Mesenchymal stem cell (in vitro differentiated cells and primary cell): ENCODE measurements around the gene ABCA6.

Experiments used
- DNase-seq: peaks from one replicate; pipeline ENCODE4 v3.0.0-alpha.2; 2013
- H2AFZ ChIP-seq: one replicate; pipeline ENCODE4 v1.6.1; 2013; ENCODE audit warnings: low read depth, mild to moderate bottlenecking, control low read depth, inconsistent platforms, low read length, moderate library complexity
- H2AK5ac ChIP-seq: 2 replicates; pipeline ENCODE4 v1.6.1; 2013; ENCODE audit warnings: low read length, moderate library complexity, mild to moderate bottlenecking, inconsistent platforms; ENCODE audit not compliant: severe bottlenecking
- H2BK120ac ChIP-seq: one replicate; pipeline ENCODE4 v1.6.1; 2013; ENCODE audit warnings: low read depth, mild to moderate bottlenecking, inconsistent platforms, low read length, moderate library complexity
- H2BK12ac ChIP-seq, 2 experiments: one replicate each; pipeline ENCODE4 v1.6.1; 2013; ENCODE audit warnings: inconsistent platforms in 2 of 2, low read length in 2 of 2, mild to moderate bottlenecking in 2 of 2, moderate library complexity in 2 of 2, control low read depth in 1 of 2
- H2BK15ac ChIP-seq: one replicate; pipeline ENCODE4 v1.6.1; 2013; ENCODE audit warnings: mild to moderate bottlenecking, low read depth, inconsistent platforms; ENCODE audit not compliant: poor library complexity, severe bottlenecking
- H2BK5ac ChIP-seq: 2 replicates; pipeline ENCODE4 v1.6.1; 2013; ENCODE audit warnings: low read depth, mild to moderate bottlenecking, low read length, control low read depth, inconsistent platforms; ENCODE audit not compliant: poor library complexity, severe bottlenecking
- H3K14ac ChIP-seq, 2 experiments: one replicate each; pipeline ENCODE4 v1.6.1; 2013; ENCODE audit warnings: inconsistent platforms in 2 of 2, low read length in 2 of 2, control low read depth in 1 of 2, mild to moderate bottlenecking in 1 of 2, moderate library complexity in 1 of 2
- H3K18ac ChIP-seq, 2 experiments: one replicate each; pipeline ENCODE4 v1.6.1; 2013; ENCODE audit warnings: inconsistent platforms in 2 of 2, low read length in 2 of 2, control low read depth in 1 of 2, low read depth in 1 of 2, mild to moderate bottlenecking in 1 of 2
- H3K23ac ChIP-seq, 2 experiments: one replicate each; pipeline ENCODE4 v1.6.1; 2013; ENCODE audit warnings: inconsistent platforms in 2 of 2, low read length in 2 of 2, mild to moderate bottlenecking in 2 of 2, moderate library complexity in 2 of 2, control low read depth in 1 of 2
- H3K27ac ChIP-seq: 2 replicates; pipeline ENCODE4 v1.5.1; 2013; ENCODE audit warnings: mild to moderate bottlenecking, moderate library complexity, low read length, control low read depth, inconsistent platforms; ENCODE audit not compliant: poor library complexity, severe bottlenecking
- H3K27me3 ChIP-seq, 2 experiments: 2 replicates each; pipeline versions ENCODE4 v1.6.1 to v1.7.0; 2013; ENCODE audit warnings: low read length in 2 of 2, mild to moderate bottlenecking in 2 of 2, moderate library complexity in 2 of 2, control low read depth in 1 of 2, inconsistent platforms in 1 of 2; ENCODE audit not compliant: control insufficient read depth in 1 of 2, insufficient read depth in 1 of 2
- H3K36me3 ChIP-seq, 2 experiments: 2 replicates each; pipeline versions ENCODE4 v1.6.1 to v1.7.0; 2013; ENCODE audit warnings: low read length in 2 of 2, control low read depth in 1 of 2, inconsistent platforms in 1 of 2, low read depth in 1 of 2, mild to moderate bottlenecking in 1 of 2; ENCODE audit not compliant: insufficient read depth in 2 of 2, control insufficient read depth in 1 of 2
- H3K4ac ChIP-seq, 2 experiments: one replicate each; pipeline ENCODE4 v1.6.1; 2013; ENCODE audit warnings: inconsistent platforms in 2 of 2, low read length in 2 of 2, mild to moderate bottlenecking in 2 of 2, moderate library complexity in 2 of 2, control low read depth in 1 of 2, low read depth in 1 of 2
- H3K4me1 ChIP-seq: 2 replicates; pipeline ENCODE4 v1.6.1; 2013; ENCODE audit warnings: low read depth, low read length, control low read depth; ENCODE audit not compliant: control insufficient read depth, insufficient read depth
- H3K4me2 ChIP-seq: 2 replicates; pipeline ENCODE4 v1.6.1; 2013; ENCODE audit warnings: low read length, mild to moderate bottlenecking, inconsistent platforms; ENCODE audit not compliant: poor library complexity, severe bottlenecking
- H3K4me3 ChIP-seq, 2 experiments: 2 replicates each; pipeline versions ENCODE4 v1.5.1 to v1.7.0; 2013; ENCODE audit warnings: low read length in 2 of 2, mild to moderate bottlenecking in 2 of 2, control low read depth in 1 of 2, low read depth in 1 of 2; ENCODE audit not compliant: insufficient read depth in 1 of 2
- H3K79me1 ChIP-seq: replicated peaks from 2 replicates; pipeline ENCODE4 v1.6.1; 2013; ENCODE audit warnings: mild to moderate bottlenecking, control low read depth, low read length, inconsistent platforms; ENCODE audit not compliant: poor library complexity, severe bottlenecking
- H3K9ac ChIP-seq: 2 replicates; pipeline ENCODE4 v1.7.0; 2013; ENCODE audit warnings: mild to moderate bottlenecking, low read length, moderate library complexity
- H3K9me3 ChIP-seq: 2 replicates; pipeline ENCODE4 v1.7.0; 2013; ENCODE audit warnings: mild to moderate bottlenecking, low read length; ENCODE audit not compliant: control insufficient read depth
- H4K8ac ChIP-seq: one replicate; pipeline ENCODE4 v1.6.1; 2013; ENCODE audit warnings: inconsistent platforms, mild to moderate bottlenecking, low read length, moderate library complexity
- H4K91ac ChIP-seq: one replicate; pipeline ENCODE4 v1.6.1; 2013; ENCODE audit warnings: mild to moderate bottlenecking, low read length, inconsistent platforms
- WGBS: methylation state at CpG from one replicate; pipeline ENCODE4 v1.1.7; 2013; ENCODE audit warnings: mixed read lengths; 5-methylcytosine and 5-hydroxymethylcytosine counted together

The ABCA6 gene

GRCh38 chr17:69122065-69122464 lies 19.6 kb downstream of the ABCA6 start:
- Histone ChIP-seq H3K14ac (no peak overlapping the region), H3K27ac (no peak overlapping the region), H3K18ac (no peak overlapping the region), H4K8ac (no peak overlapping the region), H3K36me3 (peaks cover 0 to 95% of the 10 kb centered on the region in 2 experiments), H2BK15ac (no peak overlapping the region), H3K4ac (no peak overlapping the region), H3K9me3 (no peaks in the 10 kb centered on the region), H2AFZ (no peak overlapping the region), H4K91ac (no peak overlapping the region), H3K79me1 (no peaks in the 10 kb centered on the region), H3K4me2 (no peak overlapping the region), H2BK5ac (no peak overlapping the region), H2BK12ac (no peak overlapping the region), H2BK120ac (no peak overlapping the region), H2AK5ac (no peak overlapping the region), H3K4me1 (no peaks in the 10 kb centered on the region), H3K9ac (no peak overlapping the region), H3K27me3 (no peaks in the 10 kb centered on the region), H3K4me3 (no peak overlapping the region), H3K23ac (no peak overlapping the region)
- no peak for DNase-seq
- WGBS = 99% methylated on average over 5 of the region's 5 CpGs

DNA sequence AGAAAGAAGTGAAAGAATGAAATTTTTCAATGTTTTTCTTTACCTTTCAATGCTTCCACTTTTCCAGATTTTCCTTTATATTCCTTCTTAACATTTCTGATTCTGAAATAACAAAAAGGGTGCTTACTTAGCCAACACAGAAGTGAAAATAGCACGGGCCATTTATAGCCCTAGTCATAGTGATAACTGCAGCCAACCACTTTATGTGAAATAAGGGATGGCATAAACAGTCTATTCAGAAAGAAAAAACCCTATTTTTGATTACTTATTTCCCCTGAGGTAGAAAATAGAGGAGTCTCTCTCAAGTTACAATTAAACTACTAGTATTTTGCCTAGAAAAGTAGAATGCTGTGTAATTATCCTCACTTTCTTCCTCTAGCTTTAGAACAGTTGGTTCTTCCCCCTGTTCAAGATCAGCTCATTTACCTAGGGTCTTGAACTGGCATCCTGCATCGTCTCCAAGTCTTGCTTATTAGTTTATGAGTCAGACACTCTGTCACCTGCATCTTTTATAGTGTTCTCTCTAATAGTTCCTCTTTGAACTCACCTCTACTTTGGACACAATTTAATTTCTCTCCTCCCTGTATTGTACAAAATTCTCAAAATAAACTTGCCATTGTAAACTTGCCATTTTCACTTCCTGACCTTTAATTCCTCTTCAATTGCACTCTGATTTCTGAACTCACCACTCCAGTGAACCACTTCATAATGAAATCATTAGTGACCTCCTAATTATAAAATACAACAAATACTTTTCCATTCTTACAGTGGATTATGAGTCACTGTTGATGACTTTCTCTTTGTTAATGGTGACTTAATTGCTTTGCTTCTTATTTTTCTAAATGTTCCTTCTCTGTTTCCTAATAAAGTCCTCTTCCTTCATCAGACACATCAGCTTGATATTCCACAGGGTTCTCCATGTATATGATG lies 23.6 kb downstream of the ABCA6 start:
- WGBS = 76% methylated on average over 2 of the region's 2 CpGs
- Histone ChIP-seq H2BK5ac (no peak overlapping the region), H3K4me3 (no peak overlapping the region), H3K36me3 (peaks cover 0 to 92% of the 10 kb centered on the region in 2 experiments), H3K14ac (no peak overlapping the region), H4K8ac (no peak overlapping the region), H3K9ac (no peak overlapping the region), H3K4ac (no peak overlapping the region), H2AFZ (no peak overlapping the region), H3K9me3 (no peaks in the 10 kb centered on the region), H3K79me1 (no peaks in the 10 kb centered on the region), H2BK120ac (no peak overlapping the region), H3K4me2 (no peak overlapping the region), H3K23ac (no peak overlapping the region), H3K18ac (no peak overlapping the region), H3K27ac (no peak overlapping the region), H4K91ac (no peak overlapping the region), H2BK12ac (no peak overlapping the region), H2BK15ac (no peak overlapping the region), H2AK5ac (no peak overlapping the region), H3K4me1 (no peaks in the 10 kb centered on the region), H3K27me3 (no peaks in the 10 kb centered on the region)
- no peak for DNase-seq

- no peak for DNase-seq
- Histone ChIP-seq H3K4me3 (no peak overlapping the region), H2AFZ (no peak overlapping the region), H3K18ac (no peak overlapping the region), H3K14ac (no peak overlapping the region), H3K4ac (no peak overlapping the region), H2BK5ac (no peak overlapping the region), H3K4me2 (no peak overlapping the region), H3K27ac (no peak overlapping the region), H3K9me3 (no peaks in the 10 kb centered on the region), H2BK120ac (no peak overlapping the region), H4K91ac (no peak overlapping the region), H3K23ac (no peak overlapping the region), H3K4me1 (no peaks in the 10 kb centered on the region), H2AK5ac (no peak overlapping the region), H3K36me3 (peaks cover 0 to 94% of the 10 kb centered on the region in 2 experiments), H3K9ac (no peak overlapping the region), H3K79me1 (no peaks in the 10 kb centered on the region), H2BK15ac (no peak overlapping the region), H4K8ac (no peak overlapping the region), H2BK12ac (no peak overlapping the region), H3K27me3 (no peaks in the 10 kb centered on the region)
- WGBS = 57% methylated on average over 1 of the region's 1 CpG
These were observed 29.9 kb downstream of the ABCA6 start for GRCh38 chr17:69111794-69112193.

GRCh38 chr17:69105907-69106730 lies 35.6 kb downstream of the ABCA6 start:
- H3K79me1 ChIP-seq = no peaks in the 10 kb centered on the region
- no peak overlapping the region for H2BK12ac ChIP-seq
- no peak overlapping the region for H2AK5ac ChIP-seq
- WGBS = 93% methylated on average over 7 of the region's 10 CpGs
- H3K4me2 ChIP-seq = no peak overlapping the region
- no peak overlapping the region for H2BK5ac ChIP-seq
- H3K4me1 ChIP-seq = no peaks in the 10 kb centered on the region
- H3K9ac ChIP-seq = no peak overlapping the region
- no peak overlapping the region for H4K91ac ChIP-seq
- H3K18ac ChIP-seq = no peak overlapping the region
- H3K36me3 ChIP-seq = peaks cover 0 to 96% of the 10 kb centered on the region in 2 experiments
- H3K4ac ChIP-seq = no peak overlapping the region
- no peak overlapping the region for H4K8ac ChIP-seq
- no peak overlapping the region for H3K14ac ChIP-seq
- H2BK120ac ChIP-seq = no peak overlapping the region
- no peak overlapping the region for H2AFZ ChIP-seq
- H3K4me3 ChIP-seq = no peak overlapping the region
- H3K27me3 ChIP-seq = no peaks in the 10 kb centered on the region
- no peak overlapping the region for H2BK15ac ChIP-seq
- H3K27ac ChIP-seq = no peak overlapping the region
- H3K23ac ChIP-seq = no peak overlapping the region
- H3K9me3 ChIP-seq = no peaks in the 10 kb centered on the region
- no peak for DNase-seq
